Naive thymus-derived CD4-positive, alpha-beta T cell (primary cell): ENCODE data around the gene RAB27B. TPM values are rescaled to one million over a fixed set of nuclear protein-coding genes. Genes with fewer than 3 reads are reported as not detected.

Experiments
- ATAC-seq: fragments of 150-1000 bp; cut with Tn5 transposase; 2 replicates; pipeline ENCODE4 v1.10.0; 2021; ENCODE audit warnings: mild to moderate bottlenecking, moderate library complexity
- CTCF ChIA-PET: fragments of 350-600 bp; sonication (Branson Sonifier 250); formaldehyde crosslinking; loops from one replicate; lab custom pipeline; 2021; ENCODE audit warnings: antibody characterized with exemption; lab: Charles Lee
- POLR2A ChIA-PET: fragments of 350-600 bp; sonication (Branson Sonifier 250); formaldehyde crosslinking; loops from one replicate; lab custom pipeline; 2021; ENCODE audit warnings: antibody characterized with exemption, inconsistent platforms; lab: Charles Lee
- DNase-seq, 9 donors: peaks; one replicate each; pipeline versions ENCODE4 v3.0.0 to v3.0.0-alpha.2; 2020 to 2022; ENCODE audit warnings: mixed read lengths in 1 of 9
- H3K27ac ChIP-seq: one replicate; pipeline ENCODE4 v1.7.0; 2013; ENCODE audit warnings: mild to moderate bottlenecking, low read depth, low read length, moderate library complexity
- H3K27me3 ChIP-seq, 2 donors: one replicate each; pipeline ENCODE4 v1.7.0; 2013; ENCODE audit warnings: low read length in 2 of 2, mild to moderate bottlenecking in 2 of 2, moderate library complexity in 2 of 2; ENCODE audit not compliant: control insufficient read depth in 2 of 2, insufficient read depth in 2 of 2
- H3K36me3 ChIP-seq, 3 experiments: 1 replicate in 2 of 3; 2 replicates in 1 of 3; pipeline ENCODE4 v1.7.0; 2013; ENCODE audit warnings: low read length in 3 of 3, mild to moderate bottlenecking in 3 of 3, moderate library complexity in 1 of 3; ENCODE audit not compliant: insufficient read depth in 3 of 3, control insufficient read depth in 2 of 3
- H3K4me1 ChIP-seq, 2 donors: one replicate each; pipeline ENCODE4 v1.7.0; 2013; ENCODE audit warnings: low read length in 2 of 2, mild to moderate bottlenecking in 2 of 2, moderate library complexity in 1 of 2; ENCODE audit not compliant: control insufficient read depth in 2 of 2, insufficient read depth in 2 of 2
- H3K4me3 ChIP-seq: 2 replicates; pipeline ENCODE4 v1.7.0; 2013; ENCODE audit warnings: mild to moderate bottlenecking, low read length
- H3K9me3 ChIP-seq, 3 experiments: 1 replicate in 2 of 3; 2 replicates in 1 of 3; pipeline ENCODE4 v1.7.0; 2013; ENCODE audit warnings: low read length in 3 of 3; ENCODE audit not compliant: control insufficient read depth in 2 of 3
- H3K27ac Mint-ChIP-seq, 9 donors: one replicate each; pipeline ENCODE4 v1.8.0; 2020 to 2022; ENCODE audit warnings: mixed read lengths in 9 of 9, mild to moderate bottlenecking in 8 of 9, moderate library complexity in 5 of 9, inconsistent platforms in 2 of 9
- H3K27me3 Mint-ChIP-seq, 5 donors: one replicate each; pipeline ENCODE4 v1.8.0; 2021 to 2022; ENCODE audit warnings: mixed read lengths in 5 of 5, mild to moderate bottlenecking in 1 of 5
- H3K36me3 Mint-ChIP-seq, 5 donors: one replicate each; pipeline ENCODE4 v1.8.0; 2020 to 2022; ENCODE audit warnings: mixed read lengths in 5 of 5, mild to moderate bottlenecking in 3 of 5, inconsistent platforms in 1 of 5
- H3K4me1 Mint-ChIP-seq, 7 donors: one replicate each; pipeline ENCODE4 v1.8.0; 2020 to 2022; ENCODE audit warnings: mixed read lengths in 7 of 7, mild to moderate bottlenecking in 3 of 7, inconsistent platforms in 1 of 7
- H3K4me3 Mint-ChIP-seq, 10 donors: one replicate each; pipeline ENCODE4 v1.8.0; 2020 to 2022; ENCODE audit warnings: mild to moderate bottlenecking in 10 of 10, mixed read lengths in 10 of 10, moderate library complexity in 6 of 10, inconsistent platforms in 2 of 10
- H3K9me3 Mint-ChIP-seq, 11 donors: one replicate each; pipeline ENCODE4 v1.8.0; 2020 to 2022; ENCODE audit warnings: mixed read lengths in 11 of 11, mild to moderate bottlenecking in 4 of 11, inconsistent platforms in 1 of 11, moderate library complexity in 1 of 11
- intact Hi-C, 2 donors: fragments of 100-400 bp; cut with micrococcal nuclease; formaldehyde crosslinking; loops; one replicate each; pipeline ENCODE4 v1.15.1; 2023
- polyA plus RNA-seq, 2 donors: library from polyadenylated mRNA; unstranded; fragments of 300-500 nt; fragmentation: Illumina TruSeq; gene quantifications; one replicate each; pipeline ENCODE4 v1.2.3, GENCODE V29; 2021
- total RNA-seq, 6 experiments: library from RNA in 5 of 6; stranded (reverse) in 5 of 6; gene quantifications; 1 replicate in 5 of 6; 2 replicates in 1 of 6; pipeline ENCODE4 v1.2.3 and lab custom pipeline; 2021 to 2026

RAB27B gene
- total and polyA plus RNA-seq, 7 experiments from 2014 or later: 0.77 to 6.4 (median 1.5) TPM

DNA sequence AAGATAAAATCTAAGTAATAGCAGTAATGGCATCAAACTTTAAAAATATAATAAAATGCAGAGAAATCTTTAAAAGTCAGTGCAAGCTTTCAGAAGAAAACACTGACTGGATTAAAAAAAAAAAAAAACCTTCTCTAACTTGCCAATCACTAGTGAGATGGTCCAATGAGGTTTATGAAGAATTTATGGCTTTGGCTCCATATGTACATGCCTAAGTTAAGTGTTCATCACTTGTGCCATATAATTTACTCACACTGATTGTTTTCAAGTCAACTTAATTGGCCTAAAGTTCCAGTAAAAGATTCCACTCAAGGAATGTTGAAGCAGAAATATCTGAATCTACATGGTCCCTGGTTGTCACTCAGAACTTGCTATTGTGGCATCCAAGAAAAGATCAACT lies 40.7 kb upstream of the RAB27B start:
- intact Hi-C loops: no loop called here
- Histone ChIP-seq H3K4me1 (no peaks in the 10 kb centered on the region), H3K27me3 (no peaks in the 10 kb centered on the region), H3K9me3 (no peaks in the 10 kb centered on the region), H3K4me3 (no peak overlapping the region), H3K27ac (no peak overlapping the region), H3K36me3 (no peaks in the 10 kb centered on the region)
- peaks cover 0 to 8% (median 0%) of the 10 kb centered on the region in 5 donors for H3K36me3 Mint-ChIP-seq
- H3K4me3 Mint-ChIP-seq: no peak overlapping the region
- no peak for DNase-seq
- ATAC-seq: no peak
- H3K27me3 Mint-ChIP-seq: peaks cover 0 to 6% (median 0%) of the 10 kb centered on the region in 5 donors
- CTCF ChIA-PET: no interaction called here
- peaks cover 0 to 8% (median 0%) of the 10 kb centered on the region in 11 donors for H3K9me3 Mint-ChIP-seq
- POLR2A ChIA-PET: no interaction called here
- peaks cover 0 to 2% (median 0%) of the 10 kb centered on the region in 7 donors for H3K4me1 Mint-ChIP-seq
- H3K27ac Mint-ChIP-seq: no peak overlapping the region

DNA sequence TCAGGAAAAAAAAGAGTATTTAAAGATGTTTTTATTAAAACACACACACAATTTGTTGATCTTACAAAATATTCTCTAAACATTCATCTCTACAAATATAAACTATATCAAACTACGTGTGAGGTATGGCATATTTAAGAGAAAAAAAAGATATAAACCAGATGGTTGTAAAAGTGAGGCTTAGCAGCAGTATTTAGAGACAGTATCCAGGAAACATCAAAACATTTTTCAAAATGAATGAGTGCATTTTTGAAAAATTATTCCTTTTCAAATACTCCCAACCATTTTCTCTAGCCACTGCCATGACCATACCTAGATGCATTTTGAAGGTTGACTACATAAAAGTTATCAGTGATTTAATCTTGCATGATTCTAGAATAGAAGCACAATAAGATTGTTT lies 38.2 kb upstream of the RAB27B start:
- no peaks in the 10 kb centered on the region for H3K9me3 ChIP-seq
- peaks cover 0 to 8% (median 0%) of the 10 kb centered on the region in 5 donors for H3K36me3 Mint-ChIP-seq
- CTCF ChIA-PET: no interaction called here
- intact Hi-C loops: no loop called here
- peaks cover 0 to 1% (median 0%) of the 10 kb centered on the region in 11 donors for H3K9me3 Mint-ChIP-seq
- H3K4me1 ChIP-seq: no peaks in the 10 kb centered on the region
- no peak overlapping the region for H3K4me3 ChIP-seq
- H3K27ac ChIP-seq: no peak overlapping the region
- no peak for ATAC-seq
- H3K27me3 ChIP-seq: no peaks in the 10 kb centered on the region
- no peak overlapping the region for H3K27ac Mint-ChIP-seq
- H3K4me1 Mint-ChIP-seq: no peaks in the 10 kb centered on the region
- no peaks in the 10 kb centered on the region for H3K36me3 ChIP-seq
- POLR2A ChIA-PET: no interaction called here
- no peak overlapping the region for H3K4me3 Mint-ChIP-seq
- no peak for DNase-seq
- peaks cover 0 to 8% (median 0%) of the 10 kb centered on the region in 5 donors for H3K27me3 Mint-ChIP-seq

DNA sequence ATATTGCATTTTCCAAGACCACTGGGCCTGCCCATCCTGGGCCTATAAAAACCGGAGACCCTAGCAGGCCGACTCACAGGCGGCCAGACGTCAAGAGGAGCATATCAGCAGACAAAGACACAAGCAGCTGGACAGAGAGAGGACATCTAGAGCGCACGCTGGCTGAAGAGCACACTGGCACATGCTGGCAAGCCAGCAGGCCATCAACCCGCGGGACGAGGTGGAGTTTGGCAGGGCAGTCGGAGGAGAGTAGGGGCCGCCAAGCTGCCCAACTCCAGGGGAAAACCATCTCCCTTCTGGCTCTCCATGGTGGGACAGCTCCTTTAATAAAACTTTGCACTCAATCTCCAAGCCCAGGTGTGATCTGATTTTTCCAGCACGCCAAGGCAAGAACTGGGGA lies 36.6 kb upstream of the RAB27B start:
- Mint-ChIP-seq H3K36me3 (no peaks in the 10 kb centered on the region), H3K4me1 (no peaks in the 10 kb centered on the region), H3K27ac (no peak overlapping the region), H3K4me3 (no peak overlapping the region), H3K27me3 (peaks cover 0 to 8% (median 0%) of the 10 kb centered on the region in 5 donors), H3K9me3 (no peaks in the 10 kb centered on the region)
- Histone ChIP-seq H3K27me3 (no peaks in the 10 kb centered on the region), H3K9me3 (no peaks in the 10 kb centered on the region), H3K36me3 (no peaks in the 10 kb centered on the region), H3K4me3 (no peak overlapping the region), H3K27ac (no peak overlapping the region), H3K4me1 (no peaks in the 10 kb centered on the region)
- POLR2A ChIA-PET: no interaction called here
- intact Hi-C loops: no loop called here
- CTCF ChIA-PET: no interaction called here
- DNase-seq: no peak
- ATAC-seq: no peak

DNA sequence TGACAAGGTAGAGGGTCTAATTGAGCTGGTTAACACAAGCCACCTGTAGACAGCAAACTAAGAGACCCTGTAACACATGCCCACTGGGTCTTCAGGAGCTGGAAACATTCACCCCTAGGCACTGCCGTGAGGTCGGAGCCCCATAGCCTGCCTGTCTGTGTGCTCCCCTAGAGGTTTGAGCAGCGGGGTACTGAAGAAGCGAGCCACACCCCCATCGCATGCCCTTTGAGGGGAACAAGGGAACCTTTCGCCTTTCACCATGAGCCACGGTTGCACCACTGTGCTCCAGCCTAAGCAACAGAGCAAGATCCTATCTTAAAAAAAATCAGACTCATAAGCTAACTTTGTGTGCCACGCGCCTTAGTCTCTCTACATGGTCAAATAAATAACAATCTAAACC lies 36.2 kb upstream of the RAB27B start:
- H3K27me3 ChIP-seq: no peaks in the 10 kb centered on the region
- ChIA-PET CTCF (no interaction called here), POLR2A (no interaction called here)
- ATAC-seq (no peak), DNase-seq (no peak)
- intact Hi-C loops: no loop called here
- H3K36me3 ChIP-seq: no peaks in the 10 kb centered on the region
- H3K27ac Mint-ChIP-seq: no peak overlapping the region
- no peaks in the 10 kb centered on the region for H3K9me3 Mint-ChIP-seq
- no peak overlapping the region for H3K4me3 ChIP-seq
- H3K9me3 ChIP-seq: no peaks in the 10 kb centered on the region
- no peaks in the 10 kb centered on the region for H3K4me1 Mint-ChIP-seq
- no peaks in the 10 kb centered on the region for H3K4me1 ChIP-seq
- H3K4me3 Mint-ChIP-seq: no peak overlapping the region
- no peak overlapping the region for H3K27ac ChIP-seq
- H3K27me3 Mint-ChIP-seq: peaks cover 0 to 8% (median 0%) of the 10 kb centered on the region in 5 donors
- H3K36me3 Mint-ChIP-seq: no peaks in the 10 kb centered on the region

DNA sequence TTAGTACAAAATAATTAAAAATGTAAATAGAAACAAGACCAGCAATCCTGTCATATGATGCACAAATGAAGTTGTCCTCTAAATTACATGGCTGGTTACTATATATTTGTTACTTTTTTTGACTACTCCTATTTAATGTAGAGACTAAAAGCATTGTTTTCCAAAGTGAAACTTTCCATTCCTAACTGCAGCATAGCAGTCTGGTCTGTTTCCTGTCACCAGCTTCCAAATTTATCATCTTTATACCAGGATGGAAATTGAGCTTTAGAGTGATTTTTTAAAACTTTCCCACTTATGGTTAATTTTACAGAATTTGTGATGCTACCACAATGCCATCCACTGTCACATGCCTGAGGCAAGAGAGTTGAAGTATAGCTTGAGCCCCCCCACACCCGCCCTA lies 33.5 kb upstream of the RAB27B start:
- Mint-ChIP-seq H3K27me3 (peaks cover 0 to 8% (median 0%) of the 10 kb centered on the region in 5 donors), H3K4me1 (no peaks in the 10 kb centered on the region), H3K9me3 (no peaks in the 10 kb centered on the region), H3K4me3 (no peak overlapping the region), H3K36me3 (no peaks in the 10 kb centered on the region), H3K27ac (no peak overlapping the region)
- DNase-seq (no peak), ATAC-seq (no peak)
- H3K27ac ChIP-seq: no peak overlapping the region
- POLR2A ChIA-PET: no interaction called here
- no peaks in the 10 kb centered on the region for H3K4me1 ChIP-seq
- intact Hi-C loops: no loop called here
- H3K9me3 ChIP-seq: no peaks in the 10 kb centered on the region
- no peaks in the 10 kb centered on the region for H3K27me3 ChIP-seq
- H3K36me3 ChIP-seq: no peaks in the 10 kb centered on the region
- no peak overlapping the region for H3K4me3 ChIP-seq
- CTCF ChIA-PET: no interaction called here

DNA sequence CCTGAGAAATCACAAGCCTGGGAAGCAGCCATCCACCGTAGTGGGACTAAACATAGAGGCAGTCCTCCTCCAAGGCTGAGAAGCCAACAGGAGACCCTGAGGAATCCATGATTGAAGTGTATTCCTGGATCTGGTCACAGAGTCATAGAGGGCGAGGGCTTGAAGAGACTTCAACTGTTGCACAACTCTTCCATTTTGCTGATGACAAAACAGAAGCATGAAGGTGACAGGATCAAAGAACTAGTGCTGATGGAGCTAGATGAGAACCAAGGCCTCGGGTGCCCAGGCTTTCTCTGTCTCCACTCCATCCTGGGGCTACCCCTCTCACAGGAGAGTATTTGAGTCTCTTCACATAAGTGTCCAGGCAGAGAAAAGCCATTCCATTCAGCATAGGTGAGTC lies 30.1 kb upstream of the RAB27B start:
- DNase-seq: no peak
- no peak overlapping the region for H3K27ac Mint-ChIP-seq
- CTCF ChIA-PET: no interaction called here

DNA sequence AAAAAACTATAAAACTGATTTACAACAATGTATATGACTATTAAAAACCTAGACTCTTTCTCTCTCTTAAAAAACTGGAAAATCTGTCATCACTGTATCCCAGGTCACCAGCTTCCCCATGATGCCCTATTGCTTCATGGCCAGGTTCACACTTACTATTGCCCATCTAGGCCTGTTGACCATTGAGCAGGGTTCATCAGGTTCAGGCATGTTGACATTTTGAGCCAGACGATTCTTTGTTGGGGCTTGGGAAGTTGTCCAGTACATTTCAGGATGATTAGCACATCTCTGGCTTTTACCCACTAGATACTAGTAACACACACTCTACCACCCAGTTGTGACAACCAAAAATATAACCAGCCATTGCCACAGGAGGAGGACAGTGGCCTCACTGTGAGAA lies 26.9 kb upstream of the RAB27B start:
- Mint-ChIP-seq H3K4me3 (no peak overlapping the region), H3K9me3 (peaks cover 0 to 3% (median 0%) of the 10 kb centered on the region in 11 donors), H3K36me3 (peaks cover 0 to 1% (median 0%) of the 10 kb centered on the region in 5 donors), H3K27ac (no peak overlapping the region), H3K27me3 (peaks cover 0 to 13% (median 0%) of the 10 kb centered on the region in 5 donors), H3K4me1 (peaks cover 6 to 14% (median 10%) of the 10 kb centered on the region in 7 donors)
- CTCF ChIA-PET: no interaction called here
- no peak for ATAC-seq
- Histone ChIP-seq H3K27me3 (no peaks in the 10 kb centered on the region), H3K4me1 (peaks cover 0 to 4% of the 10 kb centered on the region in 2 donors), H3K9me3 (no peaks in the 10 kb centered on the region), H3K4me3 (no peak overlapping the region), H3K27ac (no peak overlapping the region), H3K36me3 (no peaks in the 10 kb centered on the region)
- POLR2A ChIA-PET: no interaction called here
- intact Hi-C loops: no loop called here
- no peak for DNase-seq

More for the DNA sequence above, 30.1 kb upstream of the RAB27B start:
- Mint-ChIP-seq H3K9me3 (no peaks in the 10 kb centered on the region), H3K36me3 (no peaks in the 10 kb centered on the region), H3K4me1 (no peaks in the 10 kb centered on the region), H3K4me3 (no peak overlapping the region), H3K27me3 (peaks cover 0 to 11% (median 0%) of the 10 kb centered on the region in 5 donors)
- Histone ChIP-seq H3K9me3 (no peaks in the 10 kb centered on the region), H3K36me3 (no peaks in the 10 kb centered on the region), H3K4me1 (no peaks in the 10 kb centered on the region), H3K27ac (no peak overlapping the region), H3K27me3 (no peaks in the 10 kb centered on the region), H3K4me3 (no peak overlapping the region)
- intact Hi-C loops: no loop called here
- POLR2A ChIA-PET: no interaction called here
- ATAC-seq: no peak
